IMR-90 (cell line): Measurements from ENCODE around the gene CALU. TPM values are rescaled to one million over a fixed set of nuclear protein-coding genes. Genes with fewer than 3 reads are reported as not detected.

ENCODE experiments used
- ATAC-seq: fragments of 200-7000 bp; cut with Tn5 transposase; 2 replicates; pipeline ENCODE4 v1.9.1; 2020; ENCODE audit warnings: low read depth, mild to moderate bottlenecking, moderate library complexity
- BruUV-seq: library from RNA; stranded (reverse); fragments of 400-500 nt; replicated peaks from 2 replicates; lab custom pipeline; 2021; lab: Mats Ljungman, UMichigan
- CTCF ChIA-PET: fragments of 300-600 bp; formaldehyde crosslinking; extraction: SDS; loops from one replicate; lab custom pipeline; 2021; ENCODE audit warnings: antibody characterized with exemption; lab: Yijun Ruan, JAX
- POLR2A ChIA-PET: fragments of 300-600 bp; sonication (Branson Sonifier 250); formaldehyde crosslinking; loops from one replicate; lab custom pipeline; 2022; ENCODE audit warnings: antibody characterized with exemption; ENCODE audit not compliant: unreplicated experiment; lab: Charles Lee
- DNase-seq: peaks from one replicate; pipeline ENCODE4 v3.0.0; 2013
- H2AFZ ChIP-seq: replicated peaks from 2 replicates; pipeline ENCODE3; 2013; ENCODE audit warnings: low read length, mild to moderate bottlenecking; ENCODE audit not compliant: poor library complexity
- H2AK5ac ChIP-seq: 2 replicates; pipeline ENCODE4 v1.6.1; 2013; ENCODE audit warnings: low read depth, low read length, inconsistent platforms
- H2AK9ac ChIP-seq: replicated peaks from 2 replicates; pipeline ENCODE3; 2013; ENCODE audit warnings: mild to moderate bottlenecking, low read depth, low read length, moderate library complexity; ENCODE audit not compliant: poor library complexity
- H2BK120ac ChIP-seq: 2 replicates; pipeline ENCODE4 v1.6.1; 2013; ENCODE audit warnings: low read depth, low read length, inconsistent platforms
- H2BK15ac ChIP-seq: 3 replicates; pipeline ENCODE4 v1.6.1; 2013; ENCODE audit warnings: low read depth, low read length, inconsistent platforms
- H2BK20ac ChIP-seq: 2 replicates; pipeline ENCODE4 v1.6.1; 2013; ENCODE audit warnings: low read depth, mild to moderate bottlenecking, inconsistent platforms, low read length, moderate library complexity
- H2BK5ac ChIP-seq: 2 replicates; pipeline ENCODE4 v1.6.1; 2013; ENCODE audit warnings: mild to moderate bottlenecking, low read depth, low read length, inconsistent platforms; ENCODE audit not compliant: poor library complexity, severe bottlenecking
- H3K14ac ChIP-seq: replicated peaks from 2 replicates; pipeline ENCODE4 v1.6.1; 2013; ENCODE audit warnings: low read depth, low read length, inconsistent platforms
- H3K18ac ChIP-seq: 2 replicates; pipeline ENCODE4 v1.6.1; 2013; ENCODE audit warnings: low read depth, low read length, control low read depth
- H3K23ac ChIP-seq: 2 replicates; pipeline ENCODE4 v1.6.1; 2013; ENCODE audit warnings: low read depth, low read length, inconsistent platforms
- H3K27ac ChIP-seq: 2 replicates; pipeline ENCODE4 v1.5.1; 2013; ENCODE audit warnings: mild to moderate bottlenecking, control low read depth, low read length; ENCODE audit not compliant: insufficient read depth
- H3K27me3 ChIP-seq: 2 replicates; pipeline ENCODE4 v1.6.1; 2013; ENCODE audit warnings: low read length; ENCODE audit not compliant: control insufficient read depth, insufficient read depth
- H3K36me3 ChIP-seq: 2 replicates; pipeline ENCODE4 v1.6.1; 2013; ENCODE audit warnings: low read length, mixed read lengths; ENCODE audit not compliant: control insufficient read depth, insufficient read depth
- H3K4ac ChIP-seq: 2 replicates; pipeline ENCODE4 v1.6.1; 2013; ENCODE audit warnings: low read depth, low read length, inconsistent platforms
- H3K4me1 ChIP-seq: 2 replicates; pipeline ENCODE4 v1.6.1; 2013; ENCODE audit warnings: low read length, mixed read lengths; ENCODE audit not compliant: control insufficient read depth, insufficient read depth
- H3K4me2 ChIP-seq: 2 replicates; pipeline ENCODE4 v1.6.1; 2013; ENCODE audit warnings: low read depth, mild to moderate bottlenecking, control low read depth, low read length, moderate library complexity
- H3K4me3 ChIP-seq: 2 replicates; pipeline ENCODE4 v1.5.1; 2013; ENCODE audit warnings: low read depth, mild to moderate bottlenecking, control low read depth, low read length, moderate library complexity; ENCODE audit not compliant: insufficient read depth
- H3K56ac ChIP-seq: 2 replicates; pipeline ENCODE4 v1.6.1; 2013; ENCODE audit warnings: low read length, inconsistent platforms; ENCODE audit not compliant: insufficient read depth; ENCODE audit errors: extremely low read depth
- H3K79me1 ChIP-seq, 2 experiments: 2 replicates each; pipeline ENCODE4 v1.6.1; 2013; ENCODE audit warnings: low read length in 2 of 2, inconsistent platforms in 1 of 2, low read depth in 1 of 2
- H3K9ac ChIP-seq: 2 replicates; pipeline ENCODE4 v1.6.1; 2013; ENCODE audit warnings: low read depth, low read length, control low read depth
- H3K9me1 ChIP-seq: 2 replicates; pipeline ENCODE4 v1.6.1; 2013; ENCODE audit warnings: low read length, inconsistent platforms; ENCODE audit not compliant: insufficient read depth
- H3K9me3 ChIP-seq: 2 replicates; pipeline ENCODE4 v1.6.1; 2013; ENCODE audit warnings: low read length; ENCODE audit not compliant: control insufficient read depth, insufficient read depth
- H4K20me1 ChIP-seq: 2 replicates; pipeline ENCODE4 v1.6.1; 2013; ENCODE audit warnings: low read length, inconsistent platforms; ENCODE audit not compliant: insufficient read depth
- H4K5ac ChIP-seq: 2 replicates; pipeline ENCODE4 v1.6.1; 2013; ENCODE audit warnings: mild to moderate bottlenecking, low read depth, low read length, control low read depth
- H4K8ac ChIP-seq, 2 experiments: 2 replicates each; pipeline ENCODE4 v1.6.1; 2013; ENCODE audit warnings: low read depth in 2 of 2, low read length in 2 of 2, control low read depth in 1 of 2, inconsistent platforms in 1 of 2
- H4K91ac ChIP-seq: 2 replicates; pipeline ENCODE4 v1.6.1; 2013; ENCODE audit warnings: low read depth, low read length, inconsistent platforms; ENCODE audit not compliant: insufficient read depth
- CEBPB ChIP-seq: IDR thresholded peaks from 2 replicates; pipeline ENCODE4 v1.6.1; 2012; ENCODE audit warnings: low read depth, low read length, improper control_type of control experiment
- CTCF ChIP-seq: conservative IDR thresholded peaks from 2 replicates; pipeline ENCODE4 v1.5.1; 2012; ENCODE audit warnings: mild to moderate bottlenecking, low read depth, low read length, improper control_type of control experiment
- ELK1 ChIP-seq: fragments of 150-350 bp; IDR thresholded peaks from 2 replicates; pipeline ENCODE4 v1.6.1; 2016; ENCODE audit warnings: low read depth, mild to moderate bottlenecking, low read length, moderate library complexity, borderline replicate concordance
- FOS ChIP-seq: fragments of 150-350 bp; IDR thresholded peaks from 2 replicates; pipeline ENCODE4 v1.6.1; 2016; ENCODE audit warnings: low read depth, low read length
- MAFK ChIP-seq: IDR thresholded peaks from 2 replicates; pipeline ENCODE4 v1.6.1; 2012; ENCODE audit warnings: low read depth, low read length, improper control_type of control experiment
- MAZ ChIP-seq: IDR thresholded peaks from 2 replicates; pipeline ENCODE4 v1.6.1; 2012; ENCODE audit warnings: low read depth, mild to moderate bottlenecking, low read length, improper control_type of control experiment, moderate library complexity, borderline replicate concordance
- MXI1 ChIP-seq: IDR thresholded peaks from 2 replicates; pipeline ENCODE4 v1.6.1; 2012; ENCODE audit warnings: low read depth, mild to moderate bottlenecking, low read length, moderate library complexity, borderline replicate concordance
- NFE2L2 ChIP-seq: fragments of 150-350 bp; IDR thresholded peaks from 2 replicates; pipeline ENCODE4 v1.6.1; 2016; ENCODE audit warnings: low read depth, mild to moderate bottlenecking, low read length
- POLR2A ChIP-seq: IDR thresholded peaks from 2 replicates; pipeline ENCODE4 v1.6.1; 2012; ENCODE audit warnings: mild to moderate bottlenecking, low read depth, low read length
- RAD21 ChIP-seq: IDR thresholded peaks from 2 replicates; pipeline ENCODE4 v1.6.1; 2012; ENCODE audit warnings: low read length, improper control_type of control experiment
- RCOR1 ChIP-seq: IDR thresholded peaks from 2 replicates; pipeline ENCODE4 v1.6.1; 2012; ENCODE audit warnings: mild to moderate bottlenecking, low read length, improper control_type of control experiment; ENCODE audit not compliant: insufficient replicate concordance
- RFX5 ChIP-seq: IDR thresholded peaks from 2 replicates; pipeline ENCODE4 v1.8.0; 2012; ENCODE audit warnings: low read depth, mild to moderate bottlenecking, low read length, moderate library complexity
- USF2 ChIP-seq: fragments of 150-350 bp; IDR thresholded peaks from 2 replicates; pipeline ENCODE4 v1.6.1; 2017; ENCODE audit warnings: mild to moderate bottlenecking, antibody characterized with exemption, low read length, low read depth
- WGBS, 2 experiments: methylation state at CpG; one replicate each; pipeline versions ENCODE4 v1.1.5 to v1.1.7; 2013; ENCODE audit warnings: missing lambda C conversion rate in 2 of 2; ENCODE audit not compliant: insufficient read length in 1 of 2; ENCODE audit errors: extremely low coverage in 2 of 2; 5-methylcytosine and 5-hydroxymethylcytosine counted together
- dilution Hi-C: fragments of 300-500 bp; cut with HindIII; formaldehyde crosslinking; loops from one replicate; pipeline ENCODE4 v1.14.3; 2018; ENCODE audit warnings: low sequenced_read_pairs; ENCODE audit not compliant: unreplicated experiment
- in situ Hi-C: fragments of 300-500 bp; cut with MboI; formaldehyde crosslinking; loops from 3 replicates; pipeline ENCODE4 v1.14.3; 2019; ENCODE audit warnings: low sequenced_read_pairs, inconsistent platforms, mixed read lengths
- intact Hi-C: fragments of 100-400 bp; cut with micrococcal nuclease; formaldehyde crosslinking; loops from 2 replicates; pipeline ENCODE4 v1.10.0; 2022
- polyA plus RNA-seq, 3 experiments: library from polyadenylated mRNA; depleted of rRNA; stranded (reverse); fragments of >200 nt; gene quantifications; 2 replicates each; pipeline ENCODE4 v1.2.3, GENCODE V29; 2012; ENCODE audit warnings: low replicate concordance in 1 of 3
- total RNA-seq: library from RNA; depleted of rRNA; stranded (reverse); fragments of >200 nt; gene quantifications from 2 replicates; pipeline ENCODE4 v1.2.3, GENCODE V29; 2012

Gene CALU
- total and polyA plus RNA-seq, 2 of the 4 experiments (the other 2 are of a cell fraction), result 421 to 525 TPM

GRCh38 chr7:128731184-128731583 lies 8.0 kb upstream of the CALU start:
- Histone ChIP-seq H3K56ac (no peak overlapping the region), H2AK5ac (no peak overlapping the region), H4K5ac (no peak overlapping the region), H3K9ac (no peak overlapping the region), H3K18ac (no peak overlapping the region), H3K14ac (no peak overlapping the region), H3K4me1 (no peaks in the 10 kb centered on the region; the same call in 1 of the 2 replicates), H3K79me1 (no peaks in the 10 kb centered on the region), H3K4me3 (no peak overlapping the region), H2BK120ac (no peak overlapping the region), H3K27me3 (peaks cover 21% of the 10 kb centered on the region), H2AFZ (no peak overlapping the region), H2BK15ac (no peak overlapping the region), H4K91ac (no peak overlapping the region), H2BK20ac (no peak overlapping the region), H2AK9ac (no peak overlapping the region), H4K20me1 (no peaks in the 10 kb centered on the region; the same call in 1 of the 2 replicates), H3K23ac (no peak overlapping the region), H2BK5ac (no peak overlapping the region), H4K8ac (no peak overlapping the region), H3K36me3 (no peaks in the 10 kb centered on the region), H3K9me3 (no peaks in the 10 kb centered on the region), H3K4ac (no peak overlapping the region), H3K27ac (no peak overlapping the region), H3K4me2 (no peak overlapping the region), H3K9me1 (no peaks in the 10 kb centered on the region)
- DNase-seq, result no peak
- dilution Hi-C loops, result no loop called here
- ChIA-PET CTCF (interaction anchor here (1.6 kb wide), 1 partner anchor 10 kb away, joined by 4 read pairs; no protein-coding TSS in a partner anchor), POLR2A (no interaction called here)
- TF ChIP-seq FOS (no peak), USF2 (no peak), CTCF (no peak), CEBPB (no peak), MAZ (no peak), POLR2A (no peak), RAD21 (no peak), ELK1 (no peak), MXI1 (no peak), RFX5 (no peak), RCOR1 (no peak), NFE2L2 (no peak), MAFK (no peak)
- intact Hi-C loops, result no loop called here
- in situ Hi-C loops, result no loop called here
- no CpG with 5 or more reads among the region's 8 CpGs for WGBS, 2 experiments
- no peak for ATAC-seq
- no TSS peak for BruUV-seq
